ENCODE measurements around the gene SMYD2. TPM values are rescaled to one million over a fixed set of nuclear protein-coding genes. Genes with fewer than 3 reads are reported as not detected.

SMYD2 gene
- total RNA-seq, 1 experiment from 2014 or later: 27.2 TPM

- H3K9me3 ChIP-seq (ENCODE audit: control insufficient read depth in 1 of 2, insufficient read depth in 1 of 2, low read depth in 1 of 2, low read length in 2 of 2): no peaks in the 10 kb centered on the region
- intact Hi-C loops (cut with micrococcal nuclease): no loop called here
- H3K36me3 ChIP-seq (ENCODE audit: control insufficient read depth in 1 of 2, insufficient read depth in 2 of 2, low read length in 2 of 2): 0 out of 4 replicates have a peak, but pooled peaks cover 0 to 2% of the 10 kb centered on the region in 2 experiments
- no peaks in the 10 kb centered on the region for H3K4me1 ChIP-seq (ENCODE audit: control insufficient read depth in 1 of 2, insufficient read depth in 2 of 2, low read length in 2 of 2)
- CTCF ChIA-PET: interaction anchor here (1.2 to 1.6 kb wide), 2 partner anchors 17 to 234 kb away, joined by 5 to 14 read pairs; no protein-coding TSS in a partner anchor
- no peak for TF ChIP-seq ELF1 (IDR thresholded peaks at IDR 0.05; ENCODE audit: borderline replicate concordance, low read depth)
- no peak for TF ChIP-seq YY1 (IDR thresholded peaks at IDR 0.05; ENCODE audit: extremely low read depth, insufficient replicate concordance, low read depth, low read length)
- TF ChIP-seq ZNF274 (IDR thresholded peaks at IDR 0.05; ENCODE audit: low read depth, low read length): no peak
- no peak for TF ChIP-seq SP1 (IDR thresholded peaks at IDR 0.05; ENCODE audit: low read depth)
- no peak for TF ChIP-seq FOSL1 (IDR thresholded peaks at IDR 0.05; ENCODE audit: low read depth)
- no peak for TF ChIP-seq SIN3A (IDR thresholded peaks at IDR 0.05; ENCODE audit: low read depth)
- TF ChIP-seq EZH2 (IDR thresholded peaks at IDR 0.05): no peak
- TF ChIP-seq MAX (IDR thresholded peaks at IDR 0.05): no peak
- no peak for TF ChIP-seq ZBTB33 (IDR thresholded peaks at IDR 0.05; ENCODE audit: extremely low read depth, insufficient replicate concordance, low read length)
- no peak for TF ChIP-seq CBX3 (IDR thresholded peaks at IDR 0.05; ENCODE audit: low read depth)
- TF ChIP-seq RAD21 (IDR thresholded peaks at IDR 0.05; ENCODE audit: low read depth): no peak
- TF ChIP-seq CEBPB (IDR thresholded peaks at IDR 0.05; ENCODE audit: low read depth): no peak
- no peak for TF ChIP-seq TCF7L2 (IDR thresholded peaks at IDR 0.05; ENCODE audit: borderline replicate concordance, extremely low read depth, insufficient read depth, insufficient read length)
- TF ChIP-seq EZH2phosphoT487 (IDR thresholded peaks at IDR 0.05; ENCODE audit: borderline replicate concordance): no peak
- TF ChIP-seq EGR1 (IDR thresholded peaks at IDR 0.05; ENCODE audit: low read depth): no peak
- no peak for TF ChIP-seq POLR2A (IDR thresholded peaks at IDR 0.05; ENCODE audit: borderline replicate concordance, extremely low read depth, insufficient read depth, insufficient read length)
- no peak for TF ChIP-seq CTCF (IDR thresholded peaks at IDR 0.05 in 2 of 3, conservative IDR thresholded peaks at IDR 0.05 in 1 of 3; ENCODE audit: borderline replicate concordance in 1 of 3, insufficient read depth in 1 of 3, low read depth in 2 of 3, low read length in 2 of 3)
- no peak for TF ChIP-seq ATF3 (IDR thresholded peaks at IDR 0.05)
- TF ChIP-seq SRF (IDR thresholded peaks at IDR 0.05; ENCODE audit: low read depth): no peak
- TF ChIP-seq JUND (IDR thresholded peaks at IDR 0.05): no peak
- no TSS peak for BruUV-seq (replicated peaks)
- POLR2A ChIA-PET: no interaction called here
- DNase-seq (ENCODE audit: low read depth, low spot score) (no peak), ATAC-seq (no peak)
- RAD21 ChIA-PET (ENCODE audit: low non-redundant PET in 1 of 2, low total read pairs in 2 of 2, uncharacterized antibody in 2 of 2, unreplicated experiment in 2 of 2): no interaction called here
- no peak overlapping the region for H3K4me2 ChIP-seq (ENCODE audit: low read length)
- H3K27ac ChIP-seq (ENCODE audit: low read depth, low read length): no peak overlapping the region
- no peak overlapping the region for H2AFZ ChIP-seq (ENCODE audit: low read depth, low read length, poor library complexity, severe bottlenecking)
- no peaks in the 10 kb centered on the region for H3K79me2 ChIP-seq (ENCODE audit: insufficient read depth, low read length)
- no peaks in the 10 kb centered on the region for H4K20me1 ChIP-seq (ENCODE audit: insufficient read depth)
- H3K27me3 ChIP-seq (ENCODE audit: insufficient read depth, low read length): no peaks in the 10 kb centered on the region
- H3K9ac ChIP-seq (ENCODE audit: low read length): no peak overlapping the region
- H3K9me2 ChIP-seq (ENCODE audit: insufficient read depth): no peaks in the 10 kb centered on the region
- H3K4me3 ChIP-seq (replicated peaks in 1 of 2; ENCODE audit: low read depth in 1 of 2, low read length in 2 of 2): no peak overlapping the region
Measured at GRCh38 chr1:214349781-214350180, 68.8 kb downstream of the SMYD2 start.
